ENCODE data around the gene PTPRU. TPM values are rescaled to one million over a fixed set of nuclear protein-coding genes. Genes with fewer than 3 reads are reported as not detected.

Gene PTPRU
- total RNA-seq = 17.2 TPM
- long read RNA-seq, partial matches to known transcripts = 20 of 28 reads
- long read RNA-seq, other reads (novel, unspliced or antisense) = 7 of 28 reads

DNA sequence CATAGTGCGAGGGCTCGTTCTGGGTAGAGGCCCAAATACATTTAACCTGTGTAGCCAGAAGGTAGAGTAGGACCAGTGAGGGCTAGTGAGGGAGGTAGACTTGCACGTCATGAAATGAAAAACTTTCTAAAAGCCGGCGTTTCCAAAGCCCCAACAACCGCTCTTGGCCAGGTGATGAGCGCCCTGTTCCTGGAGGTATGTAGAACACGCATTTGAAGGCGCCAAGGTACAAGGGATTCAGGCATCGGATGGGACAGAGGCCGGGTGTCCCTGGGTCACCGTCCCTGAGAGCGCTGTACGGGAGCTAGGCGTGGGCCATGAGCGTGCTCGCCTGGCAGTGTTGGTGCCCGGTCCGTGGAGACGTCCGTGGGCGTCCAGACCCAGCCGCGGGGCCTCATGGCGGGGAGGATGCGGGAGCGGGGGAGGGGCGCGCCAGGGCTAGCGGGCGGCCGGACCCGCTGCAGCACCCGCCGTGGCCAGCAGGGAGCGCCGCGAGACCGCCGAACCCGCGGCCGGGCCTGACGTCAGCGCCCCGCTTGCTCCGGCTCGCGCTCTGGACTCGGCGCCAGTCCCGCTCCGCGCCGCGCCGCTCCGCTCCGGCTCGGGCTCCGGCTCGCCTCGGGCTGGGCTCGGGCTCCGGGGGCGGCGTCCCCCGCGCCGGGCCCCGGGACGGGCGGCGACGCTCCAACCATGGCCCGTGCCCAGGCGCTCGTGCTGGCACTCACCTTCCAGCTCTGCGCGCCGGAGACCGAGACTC lies at the start of gene PTPRU:
TSS of gene PTPRU (plus strand) at position 568 of the 757 bp plus-strand sequence. CDS start at position 691, 123 bp downstream.
- DNase-seq (ENCODE audit: low spot score) = peak; percentile 96

DNA sequence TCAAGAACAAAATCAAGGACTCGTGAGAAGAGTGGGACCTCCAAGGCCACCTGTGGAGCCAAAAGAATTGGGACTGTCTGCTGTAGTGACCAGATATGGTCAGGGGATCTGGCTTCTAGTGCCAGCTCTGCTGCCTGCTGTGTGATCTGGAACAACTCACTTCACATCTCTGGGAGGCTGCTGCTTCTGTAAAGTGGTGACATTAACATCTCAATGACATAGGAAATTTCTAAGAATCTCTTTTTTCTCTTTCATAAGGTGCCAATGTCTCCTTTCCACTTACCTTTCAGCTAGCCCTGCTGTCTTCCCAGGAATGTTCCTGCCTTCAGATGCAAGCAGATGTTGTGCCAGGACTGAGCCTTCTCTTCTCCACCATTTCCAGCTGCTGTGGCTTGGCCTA lies 49.6 kb upstream of the PTPRU start:
- DNase-seq (ENCODE audit: low spot score) = no peak

DNA sequence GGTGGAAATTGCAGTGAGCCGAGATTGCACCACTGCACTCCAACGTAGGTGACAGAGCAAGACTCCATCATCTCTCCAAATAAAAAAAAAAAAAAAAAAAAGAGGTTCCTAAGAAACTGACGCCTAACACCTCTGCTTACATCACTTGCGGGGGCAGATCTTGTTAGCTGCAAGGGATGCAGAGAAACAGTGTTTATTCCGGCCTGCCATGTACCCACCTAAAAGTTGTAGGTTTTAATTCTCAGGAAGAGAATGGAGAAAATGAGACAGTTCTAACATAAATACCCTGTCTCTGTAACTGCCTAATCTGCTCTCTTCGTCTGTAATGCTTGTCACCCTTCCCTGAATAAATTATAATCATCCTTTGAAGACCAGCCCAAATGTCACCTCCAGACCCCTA lies 45.6 kb upstream of the PTPRU start:
- no peak for DNase-seq (ENCODE audit: low spot score)

DNA sequence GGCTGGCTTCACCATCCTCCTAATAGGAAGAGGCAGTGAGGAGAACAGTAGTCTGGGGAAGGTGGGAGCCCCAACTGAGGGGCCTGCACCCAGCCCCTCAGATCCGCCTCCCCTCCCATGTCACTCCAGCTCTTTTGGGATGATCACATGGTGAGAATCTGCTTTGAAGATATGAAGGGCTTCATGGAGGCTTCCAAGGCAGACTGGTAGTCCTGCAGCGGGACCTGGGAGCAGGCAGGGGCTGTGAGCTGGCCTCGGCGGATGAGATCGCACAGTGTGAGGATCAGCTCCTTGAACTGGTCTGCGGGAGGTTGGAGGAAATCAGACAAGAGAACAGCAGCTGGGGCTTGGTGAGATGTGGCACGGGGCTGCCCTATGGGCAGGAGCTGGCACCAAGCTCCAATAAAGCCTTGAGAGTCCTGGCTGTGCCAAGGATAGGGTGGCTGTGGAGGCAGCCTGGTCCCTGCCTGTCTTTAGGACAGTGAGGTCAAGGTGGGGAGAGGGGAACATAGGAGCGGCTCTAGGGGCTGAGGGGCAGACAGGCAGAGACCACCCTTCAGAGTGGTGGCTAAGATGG lies 42.4 kb upstream of the PTPRU start:
- DNase-seq (ENCODE audit: low spot score) = peak; percentile 67

DNA sequence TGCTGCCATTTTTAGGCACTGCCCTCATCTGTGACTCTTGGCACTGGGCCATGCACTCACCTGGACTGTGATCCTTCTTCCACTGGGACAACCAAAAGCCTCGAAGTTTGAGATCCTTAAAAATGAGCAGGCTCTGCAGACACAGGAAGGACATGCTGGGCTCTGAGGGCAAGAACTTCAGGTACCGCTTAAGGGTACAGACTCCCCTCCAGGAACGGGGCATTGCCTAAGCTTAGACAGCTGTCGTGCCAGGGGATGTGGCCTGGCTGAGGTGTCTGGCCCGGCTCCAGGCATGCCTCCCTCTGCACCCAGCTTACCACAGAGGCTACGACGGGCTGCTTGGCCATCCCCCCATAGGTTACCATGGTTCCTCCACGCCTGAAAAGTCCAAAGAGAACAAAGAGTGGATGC lies 40.4 kb upstream of the PTPRU start:
- peak; percentile 83 for DNase-seq (ENCODE audit: low spot score)

DNA sequence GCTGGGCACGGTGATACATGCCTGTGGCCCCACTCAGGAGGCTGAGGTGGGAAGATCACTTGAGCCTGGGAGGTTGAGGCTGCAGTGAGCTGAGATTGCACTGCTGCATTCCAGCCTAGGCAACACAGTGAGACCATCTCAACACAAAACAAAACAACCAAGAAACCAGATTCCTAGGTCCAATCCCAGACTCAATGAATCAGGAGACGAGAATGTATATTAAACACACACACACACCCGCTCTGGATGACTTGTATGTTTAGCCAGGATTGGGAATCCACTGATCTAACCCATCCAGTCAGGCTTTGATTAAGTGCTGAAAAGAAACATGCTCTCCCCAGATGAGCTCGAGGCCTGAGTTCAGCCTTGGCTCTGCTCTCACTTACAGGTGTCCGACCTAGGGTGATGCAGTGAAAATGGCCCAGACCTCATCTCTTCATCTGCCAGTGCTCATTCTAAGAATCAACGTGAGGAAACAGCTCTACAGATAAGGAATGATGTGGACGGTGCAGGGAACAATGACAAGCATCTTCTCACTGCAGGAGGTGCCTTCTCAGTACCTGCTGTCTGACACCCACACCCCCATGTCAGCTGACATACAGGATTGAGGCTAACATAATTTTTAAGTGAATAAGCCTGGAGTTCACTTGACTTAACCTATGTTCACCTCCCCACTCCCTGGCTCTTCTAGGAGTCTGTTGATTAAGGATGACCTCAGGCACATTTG lies 39.3 kb upstream of the PTPRU start:
- DNase-seq (ENCODE audit: low spot score) = no peak

DNA sequence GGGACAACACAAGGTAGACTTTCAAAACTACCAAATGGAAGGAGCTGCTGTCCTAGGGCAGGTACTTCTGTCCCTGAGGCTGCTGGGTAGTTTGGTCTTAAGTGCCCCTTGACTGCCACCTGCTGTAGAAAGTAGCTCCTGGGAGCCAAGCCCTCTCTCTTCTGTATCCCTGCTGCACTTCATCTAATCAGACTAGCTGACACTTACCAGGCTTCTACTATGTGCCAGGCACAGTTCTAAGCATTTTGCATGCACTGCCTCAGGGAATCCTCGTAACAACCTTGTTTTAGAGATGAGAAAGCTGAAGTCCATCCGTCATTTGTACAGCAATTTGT lies 38.8 kb upstream of the PTPRU start:
- no peak for DNase-seq (ENCODE audit: low spot score)

DNA sequence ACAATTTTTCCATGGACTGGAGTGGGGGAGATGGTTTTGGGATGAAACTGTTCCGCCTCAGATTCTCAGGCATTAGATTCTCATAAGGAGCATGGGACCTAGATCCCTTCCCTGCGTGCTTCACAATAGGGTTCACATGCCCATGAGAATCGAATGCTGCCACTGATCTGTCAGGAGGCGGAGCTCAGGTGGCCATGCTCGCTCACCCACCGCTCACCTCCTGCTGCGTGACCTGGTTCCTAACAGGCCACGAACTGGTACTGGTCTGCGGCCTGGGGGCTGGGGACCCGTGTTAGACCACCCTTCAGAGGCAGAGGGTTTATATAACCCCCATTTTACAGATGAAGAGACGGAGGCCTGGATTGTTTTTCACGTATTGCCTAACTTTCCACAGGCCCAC lies 38.3 kb upstream of the PTPRU start:
- DNase-seq (ENCODE audit: low spot score) = no peak

DNA sequence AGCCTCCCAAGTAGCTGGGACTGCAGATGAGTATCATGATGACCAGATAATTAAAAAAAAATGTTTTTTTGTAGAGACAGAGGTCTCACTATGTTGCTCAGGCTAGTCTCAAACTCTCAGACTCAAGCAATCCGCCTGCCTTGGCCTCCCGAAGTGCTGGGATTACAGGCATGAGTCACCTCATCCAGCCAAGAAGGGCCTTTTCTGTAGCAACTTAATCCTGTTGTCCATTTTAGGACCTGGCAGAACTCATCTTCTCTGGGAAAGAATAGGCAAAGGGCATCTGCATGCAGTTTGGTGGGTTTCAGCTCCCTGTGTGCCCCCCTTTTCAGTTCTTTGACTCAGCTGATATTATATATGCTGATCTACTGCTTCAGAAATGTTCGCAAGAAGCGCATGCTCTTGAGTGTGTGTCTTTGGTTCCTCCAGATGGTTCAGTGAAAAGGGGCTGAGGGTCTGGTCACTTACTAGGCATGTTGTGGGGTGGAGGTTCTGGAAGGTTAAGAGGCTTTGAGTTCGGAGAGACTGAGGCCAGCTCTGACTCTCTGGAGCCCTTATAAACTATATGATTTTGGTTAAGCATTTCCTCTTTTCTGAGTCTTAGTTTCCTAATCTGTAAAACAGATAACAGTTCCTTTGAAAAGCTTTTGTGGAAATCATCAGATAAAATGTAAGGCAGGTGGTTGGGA lies 35.3 kb upstream of the PTPRU start:
- DNase-seq (ENCODE audit: low spot score) = no peak

DNA sequence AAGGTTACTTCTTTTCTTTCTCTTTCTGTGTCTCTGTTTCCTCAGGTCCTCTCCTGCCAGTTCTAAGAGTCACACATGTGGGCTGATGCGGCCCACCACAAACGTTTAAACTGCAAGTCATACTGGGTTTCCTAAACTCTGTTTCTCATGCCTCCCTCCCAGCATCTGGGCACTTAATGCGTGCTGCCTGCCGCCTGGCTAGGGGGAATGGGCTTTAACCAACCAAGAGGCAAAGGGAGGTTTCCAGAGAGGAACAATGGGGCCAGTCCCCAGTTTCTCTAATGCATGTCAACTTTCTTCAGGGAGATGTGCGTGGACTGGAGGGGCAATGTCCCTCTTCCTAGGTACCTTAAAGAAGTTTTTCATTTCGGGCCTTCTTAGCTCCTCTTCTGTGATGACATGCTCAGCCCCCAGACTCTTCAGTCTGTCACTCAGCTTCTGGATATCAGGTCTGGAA lies 34.7 kb upstream of the PTPRU start:
- DNase-seq (ENCODE audit: low spot score) = no peak

DNA sequence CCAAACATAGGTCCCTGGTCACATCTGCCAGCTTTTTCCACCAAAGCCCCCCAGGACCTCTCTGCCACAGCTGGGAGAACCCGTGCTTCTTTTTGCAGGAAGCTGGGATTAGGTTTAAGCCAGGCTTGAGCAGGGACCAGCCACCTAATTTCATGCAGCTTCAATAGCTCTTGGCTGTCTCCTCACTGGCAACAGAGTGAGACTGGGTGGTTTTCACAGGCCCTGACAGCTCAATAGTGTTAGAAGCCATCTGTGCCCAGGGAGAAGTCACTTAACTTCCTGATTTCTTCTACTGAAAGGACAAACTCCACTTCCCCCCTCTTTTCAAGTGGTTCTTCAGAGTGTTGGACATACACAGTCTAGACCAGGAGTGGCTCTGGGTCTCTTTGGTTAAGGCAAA lies 34.3 kb upstream of the PTPRU start:
- DNase-seq (ENCODE audit: low spot score) = no peak

DNA sequence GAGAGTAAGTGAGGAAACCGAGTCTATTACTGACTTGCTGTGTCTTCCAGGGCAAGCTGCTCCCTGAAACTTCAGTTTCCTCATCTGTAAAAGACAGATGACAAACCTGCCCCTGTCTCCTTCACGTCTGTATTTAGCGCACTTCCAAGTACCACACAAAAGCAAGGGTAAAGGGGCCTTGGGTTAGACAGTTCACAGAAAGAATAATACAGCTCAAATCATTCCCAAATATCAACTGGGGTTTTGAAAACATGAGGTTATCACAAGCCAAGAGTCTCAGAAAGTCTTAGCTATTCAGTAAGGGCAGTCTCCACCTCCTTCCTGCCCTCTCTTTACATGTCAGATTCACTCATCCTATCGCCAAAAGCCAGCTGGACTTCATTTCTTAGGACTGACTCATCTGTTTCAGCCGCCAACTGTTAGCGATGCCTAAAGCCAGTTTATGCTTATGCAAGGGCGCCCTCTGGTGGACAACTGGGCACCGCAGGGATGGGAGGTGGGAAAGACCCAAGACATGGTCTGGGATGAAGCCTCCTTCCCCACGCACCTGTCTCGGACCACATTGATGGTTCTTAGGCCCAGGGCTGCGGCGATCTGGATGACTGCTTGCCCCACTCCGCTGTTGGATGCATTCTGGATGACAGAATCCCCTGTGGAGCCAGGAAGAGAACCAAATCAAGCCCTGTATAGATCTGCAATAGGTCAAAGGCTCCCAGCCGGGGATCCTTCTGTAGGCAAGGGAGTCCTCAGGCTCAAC lies 33.6 kb upstream of the PTPRU start:
- DNase-seq (ENCODE audit: low spot score) = peak; percentile 97

DNA sequence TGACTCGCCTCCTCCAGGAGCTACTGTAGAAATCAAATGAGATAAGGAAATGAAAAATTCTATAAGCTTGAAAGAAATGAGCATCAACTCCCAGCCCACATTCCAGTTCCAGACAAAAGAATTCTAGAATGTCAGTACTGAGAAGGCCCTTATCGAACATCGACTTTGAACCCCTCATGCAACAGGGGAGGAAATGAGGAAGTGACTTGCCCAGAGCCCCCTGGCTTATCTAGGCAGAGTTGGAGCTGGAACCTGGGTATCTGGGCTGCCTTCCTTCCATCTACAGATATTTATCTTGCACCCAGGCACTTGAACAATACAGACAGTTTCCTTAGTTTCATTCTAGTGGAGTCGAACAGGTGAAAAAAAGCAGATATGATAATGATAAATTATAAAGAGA lies 27.9 kb upstream of the PTPRU start:
- DNase-seq (ENCODE audit: low spot score) = no peak

DNA sequence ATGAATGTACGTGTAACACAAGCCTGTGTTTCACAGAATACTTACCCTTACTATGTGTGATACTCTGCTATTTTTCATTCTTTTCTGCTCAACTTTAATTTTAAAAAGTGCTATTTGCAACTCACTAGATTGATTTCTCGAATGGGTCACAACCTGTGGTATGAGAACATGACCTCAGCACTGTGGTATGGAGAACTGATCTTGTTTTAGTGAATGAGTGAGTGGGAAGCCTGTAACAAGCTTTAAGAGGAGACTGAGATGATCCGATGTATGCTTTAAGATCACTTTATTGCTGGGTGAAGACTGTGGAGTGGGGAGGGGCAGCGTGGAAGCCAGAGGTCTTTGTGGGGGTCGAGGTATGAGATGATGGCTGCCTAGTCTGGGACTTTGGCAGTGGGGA lies 27.1 kb upstream of the PTPRU start:
- no peak for DNase-seq (ENCODE audit: low spot score)

DNA sequence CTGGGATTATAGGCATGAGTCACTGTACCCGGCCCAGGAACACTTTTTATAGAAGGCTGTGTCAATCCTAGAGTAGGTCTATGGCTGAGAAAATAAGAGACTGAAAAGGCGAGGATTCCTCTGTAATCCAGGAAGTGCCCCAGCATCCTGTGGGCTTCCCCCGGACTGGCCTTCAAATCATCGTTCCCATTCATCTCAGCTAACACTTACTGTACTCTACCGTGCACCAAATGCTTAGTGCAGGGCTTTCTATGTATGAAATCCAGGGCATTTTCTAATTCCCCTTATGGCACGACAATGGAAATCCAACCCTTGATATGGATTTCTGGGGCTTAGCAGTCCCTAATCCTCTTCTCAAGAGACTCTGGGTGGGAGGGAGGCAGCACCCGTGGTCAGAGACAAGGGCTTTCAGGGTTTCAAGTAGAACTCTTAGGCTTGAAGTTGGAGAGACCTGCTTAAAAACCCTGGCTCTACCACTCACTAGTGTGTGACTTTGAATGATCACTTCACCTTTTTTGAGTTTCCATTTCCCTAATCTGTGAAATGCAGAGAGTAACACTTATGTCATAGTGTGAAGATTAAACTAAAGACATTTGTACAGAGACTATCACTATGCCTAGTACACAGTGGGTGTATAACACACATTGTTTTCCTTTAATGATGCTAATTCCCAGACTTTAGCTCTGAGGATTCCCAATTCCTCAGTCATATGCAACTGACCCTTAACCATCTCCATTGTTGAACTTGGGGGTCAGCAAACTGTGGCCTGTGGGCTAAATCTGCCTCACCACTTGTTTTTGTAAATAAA lies 25.8 kb upstream of the PTPRU start:
- DNase-seq (ENCODE audit: low spot score) = no peak

DNA sequence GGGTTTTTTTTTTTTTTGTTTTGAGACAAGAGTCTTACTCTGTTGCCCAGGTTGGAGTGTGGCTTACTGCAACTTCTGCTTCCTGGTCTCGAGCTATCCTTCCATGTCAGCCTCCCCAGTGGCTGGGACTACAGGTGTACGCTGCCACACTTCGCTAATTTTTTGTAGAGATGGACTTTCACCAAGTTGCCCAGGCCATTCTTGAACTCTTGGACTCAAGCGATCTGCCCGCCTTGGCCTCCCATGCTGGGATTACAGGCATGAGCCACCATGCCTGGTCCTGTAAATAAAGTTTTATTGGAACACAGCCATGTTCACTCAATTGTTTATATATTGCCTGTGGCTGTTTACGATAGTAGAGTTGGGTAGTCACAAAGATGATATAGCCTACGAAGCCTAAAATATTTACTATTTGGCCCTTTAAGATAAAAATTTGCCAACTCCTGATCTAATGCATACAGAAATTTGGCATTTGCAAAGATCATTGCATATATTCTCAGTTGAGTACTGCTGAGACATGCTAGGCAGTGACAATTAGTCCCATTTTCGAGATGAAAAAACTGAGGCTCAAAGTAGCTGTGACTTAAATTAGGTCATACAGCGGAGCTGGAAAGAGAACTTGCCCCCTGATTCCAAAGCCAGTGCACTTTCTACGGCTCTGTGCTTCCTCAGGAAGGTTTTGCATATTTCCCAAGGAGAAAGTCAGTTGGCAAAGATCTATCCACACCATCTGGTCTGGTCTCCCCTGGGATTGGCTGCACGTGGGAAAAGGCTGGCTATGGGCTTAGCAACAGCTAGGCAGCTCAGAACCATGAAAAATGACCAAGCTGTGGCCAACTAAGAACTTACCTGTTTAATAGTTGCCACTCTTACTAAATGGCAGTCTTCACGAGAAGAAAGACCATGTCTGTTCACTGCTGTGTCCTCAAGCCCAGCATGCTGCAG lies 25.0 kb upstream of the PTPRU start:
- no peak for DNase-seq (ENCODE audit: low spot score)

DNA sequence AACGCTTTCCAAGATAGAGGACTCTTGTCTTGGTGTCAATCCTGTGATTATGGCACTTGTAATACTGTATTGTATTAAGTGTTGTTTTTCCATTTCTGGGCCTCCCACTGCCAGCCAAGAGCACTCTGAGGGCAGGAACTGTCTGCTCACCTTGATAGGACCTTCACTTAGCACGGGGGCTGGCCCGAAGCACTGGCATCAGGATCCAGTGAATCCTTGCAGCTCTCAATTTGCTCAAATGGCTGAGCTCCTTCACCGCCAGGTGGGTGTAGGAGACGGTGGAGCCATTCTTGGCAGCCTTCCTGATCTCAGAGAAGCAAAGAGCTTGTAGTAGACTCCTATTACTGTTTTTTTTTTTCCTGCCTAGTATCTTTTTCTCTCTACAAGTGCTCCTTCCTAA lies 23.3 kb upstream of the PTPRU start:
- no peak for DNase-seq (ENCODE audit: low spot score)

DNA sequence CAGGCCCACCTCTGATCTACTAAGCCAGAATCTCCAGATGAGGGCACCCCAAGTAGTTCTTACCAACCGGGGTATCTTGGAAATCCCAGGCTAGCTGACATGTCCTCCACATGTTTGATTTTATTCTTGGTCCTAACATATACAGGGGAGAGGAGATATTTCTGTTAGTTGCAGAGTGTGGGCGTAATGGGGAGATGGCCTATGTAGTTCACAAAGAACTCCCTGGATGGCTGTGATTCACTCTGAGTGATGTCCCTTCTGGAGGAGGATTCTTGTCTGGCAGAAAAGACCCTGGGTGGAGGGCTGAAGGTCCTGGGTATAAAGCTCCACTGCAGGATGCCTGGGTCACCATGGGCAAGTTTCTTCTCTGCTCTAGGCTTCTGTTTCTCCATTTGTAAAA lies 18.7 kb upstream of the PTPRU start:
- DNase-seq (ENCODE audit: low spot score) = no peak

DNA sequence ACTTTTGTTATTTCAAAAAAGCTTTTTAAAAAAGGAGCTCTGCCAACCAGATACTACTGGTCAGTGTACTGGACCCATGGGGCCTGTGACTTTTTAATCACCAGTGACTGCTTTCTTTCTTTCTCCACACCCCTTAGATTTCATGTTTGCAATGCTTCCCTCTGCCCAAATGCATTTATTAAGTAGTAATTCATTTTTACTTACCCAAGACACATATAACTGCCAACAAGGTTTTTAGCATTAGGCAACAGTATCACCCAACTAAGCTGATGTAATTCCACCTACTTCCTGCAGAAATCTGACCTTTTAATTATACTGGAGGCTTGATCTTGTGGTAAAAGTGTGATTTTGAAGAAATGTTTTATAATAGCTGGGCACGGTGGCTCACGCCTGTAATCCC lies 18.1 kb upstream of the PTPRU start:
- no peak for DNase-seq (ENCODE audit: low spot score)

Data from mesenteric fat pad (tissue), 1 donor.